PC-3 (cell line): Measurements from ENCODE around the gene ZNF491. TPM values are rescaled to one million over a fixed set of nuclear protein-coding genes. Genes with fewer than 3 reads are reported as not detected.
"Not testable (repeated sequence)": the region's sequence is repeated elsewhere in the genome, so short reads cannot be mapped to it uniquely, and the experiment has no call there.

Experiments used
- ATAC-seq: fragments of 200-7000 bp; cut with Tn5 transposase; 2 replicates; pipeline ENCODE4 v1.9.1; 2020; ENCODE audit warnings: mild to moderate bottlenecking, moderate library complexity
- BruUV-seq: library from RNA; stranded (reverse); fragments of 400-500 nt; replicated peaks from 2 replicates; lab custom pipeline; 2021; lab: Mats Ljungman, UMichigan
- CTCF ChIA-PET: fragments of 300-600 bp; sonication (Branson Sonifier 250); formaldehyde crosslinking; loops from one replicate; lab custom pipeline; 2022; ENCODE audit warnings: antibody characterized with exemption; lab: Charles Lee
- POLR2A ChIA-PET: fragments of 300-600 bp; sonication (Branson Sonifier 250); formaldehyde crosslinking; loops from one replicate; lab custom pipeline; 2022; ENCODE audit warnings: antibody characterized with exemption; ENCODE audit not compliant: unreplicated experiment; lab: Charles Lee
- DNase-seq: peaks from one replicate; pipeline ENCODE4 v3.0.0-alpha.2; 2015
- H2AFZ ChIP-seq: fragments of 300-600 bp; sonication (generic); 2 replicates; pipeline ENCODE4 v1.6.0; 2016; ENCODE audit warnings: antibody characterized with exemption, low read length
- H3F3A ChIP-seq: fragments of 300-600 bp; sonication (generic); one replicate; pipeline ENCODE4 v1.6.0; 2017; ENCODE audit warnings: antibody characterized with exemption, low read length, control low read depth, mild to moderate bottlenecking; ENCODE audit not compliant: unreplicated experiment
- H3K27ac ChIP-seq: fragments of 300-600 bp; sonication (generic); 2 replicates; pipeline ENCODE4 v1.5.1; 2016; ENCODE audit warnings: mild to moderate bottlenecking, low read length
- H3K27me3 ChIP-seq: fragments of 300-600 bp; sonication (generic); 2 replicates; pipeline ENCODE4 v1.6.1; 2016; ENCODE audit warnings: low read length, mixed read lengths
- H3K36me3 ChIP-seq: fragments of 300-600 bp; sonication (generic); 2 replicates; pipeline ENCODE4 v1.6.1; 2016; ENCODE audit warnings: low read depth, mixed run types, low read length, mixed read lengths
- H3K4me1 ChIP-seq: fragments of 300-600 bp; sonication (generic); 2 replicates; pipeline ENCODE4 v1.5.1; 2016; ENCODE audit warnings: low read length; ENCODE audit not compliant: insufficient read depth
- H3K4me2 ChIP-seq: fragments of 300-600 bp; sonication (generic); 2 replicates; pipeline ENCODE4 v1.6.0; 2016; ENCODE audit warnings: low read length
- H3K4me3 ChIP-seq: fragments of 300-600 bp; sonication (generic); 2 replicates; pipeline ENCODE4 v1.5.1; 2016; ENCODE audit warnings: mild to moderate bottlenecking, low read length, mixed read lengths
- H3K79me2 ChIP-seq: fragments of 300-600 bp; sonication (generic); 2 replicates; pipeline ENCODE4 v1.6.1; 2017; ENCODE audit warnings: low read length, mixed read lengths
- H3K9ac ChIP-seq: fragments of 300-600 bp; sonication (generic); 2 replicates; pipeline ENCODE4 v1.6.0; 2016; ENCODE audit warnings: mild to moderate bottlenecking, low read length
- H3K9me2 ChIP-seq: fragments of 300-600 bp; sonication (generic); replicated peaks from 2 replicates; pipeline ENCODE4 v1.6.1; 2016; ENCODE audit warnings: mixed run types, low read length, mixed read lengths
- H3K9me3 ChIP-seq: fragments of 300-600 bp; sonication (generic); 2 replicates; pipeline ENCODE4 v1.6.1; 2016; ENCODE audit warnings: low read length, mixed read lengths
- H4K20me1 ChIP-seq: fragments of 300-600 bp; sonication (generic); 2 replicates; pipeline ENCODE4 v1.6.1; 2016; ENCODE audit warnings: low read length, mixed read lengths
- EZH2 ChIP-seq: fragments of 300-600 bp; sonication (generic); IDR thresholded peaks from one replicate; pipeline ENCODE4 v1.6.1; 2017; ENCODE audit warnings: antibody characterized with exemption, mild to moderate bottlenecking, low read length; ENCODE audit not compliant: unreplicated experiment
- EZH2phosphoT487 ChIP-seq: fragments of 300-600 bp; sonication (generic); IDR thresholded peaks from 2 replicates; pipeline ENCODE4 v1.6.1; 2018; ENCODE audit warnings: mild to moderate bottlenecking, antibody characterized with exemption, low read length, borderline replicate concordance
- intact Hi-C: fragments of 100-400 bp; cut with micrococcal nuclease; formaldehyde crosslinking; loops from 2 replicates; pipeline ENCODE4 v1.9.0; 2023
- total RNA-seq: library from RNA; depleted of rRNA; stranded (reverse); fragments of >200 nt; gene quantifications from 2 replicates; pipeline ENCODE4 v1.2.3, GENCODE V29; 2014
- TF ChIP-seq, protein P1 (sequence below): fragments of 300-600 bp; sonication (generic); conservative IDR thresholded peaks from 2 replicates; pipeline ENCODE4 v1.5.1; 2017; ENCODE audit warnings: antibody characterized with exemption, low read depth, mild to moderate bottlenecking, low read length

ZNF491 gene
- total RNA-seq, 1 experiment from 2014 or later = 0.47 TPM

DNA sequence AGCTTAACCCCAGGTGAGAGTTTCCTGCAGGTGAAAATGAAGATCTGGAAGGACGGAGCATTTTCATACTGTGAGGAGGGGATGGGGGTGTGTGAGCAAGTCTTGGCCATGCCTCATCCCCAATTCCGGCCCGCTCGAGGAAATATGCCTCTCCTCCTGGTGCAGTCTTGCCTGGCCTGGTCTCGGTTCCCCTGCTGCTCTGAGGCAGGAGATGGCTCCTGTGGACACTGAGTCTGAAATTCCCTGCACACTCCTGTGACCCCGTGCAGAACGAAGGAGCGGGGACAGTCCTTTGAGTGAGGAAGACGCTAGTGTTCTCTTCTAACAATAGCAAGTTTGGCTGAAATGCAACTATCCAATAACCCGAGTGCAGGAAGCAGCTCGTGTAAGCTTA, 49.9 kb downstream of the ZNF491 start:
- Histone ChIP-seq H3K4me3 (peak overlapping the region; percentile 69), H4K20me1 (no peaks in the 10 kb centered on the region), H3K36me3 (0 out of 2 replicates have a peak, but pooled peaks cover under 1% of the 10 kb centered on the region), H3K4me2 (peak overlapping the region; percentile 84), H3K9ac (no peak overlapping the region), H3F3A (no peaks in the 10 kb centered on the region), H3K79me2 (no peaks in the 10 kb centered on the region), H3K4me1 (no peaks in the 10 kb centered on the region), H3K9me2 (no peaks in the 10 kb centered on the region), H2AFZ (peak overlapping the region; percentile 87), H3K27me3 (no peaks in the 10 kb centered on the region), H3K9me3 (peaks cover under 1% of the 10 kb centered on the region; the same call in 1 of the 2 replicates), H3K27ac (no peak overlapping the region)
- ChIA-PET CTCF (no interaction called here), POLR2A (no interaction called here)
- BruUV-seq = no TSS peak
- ATAC-seq (no peak), DNase-seq (no peak)
- TF ChIP-seq, protein P1, sequence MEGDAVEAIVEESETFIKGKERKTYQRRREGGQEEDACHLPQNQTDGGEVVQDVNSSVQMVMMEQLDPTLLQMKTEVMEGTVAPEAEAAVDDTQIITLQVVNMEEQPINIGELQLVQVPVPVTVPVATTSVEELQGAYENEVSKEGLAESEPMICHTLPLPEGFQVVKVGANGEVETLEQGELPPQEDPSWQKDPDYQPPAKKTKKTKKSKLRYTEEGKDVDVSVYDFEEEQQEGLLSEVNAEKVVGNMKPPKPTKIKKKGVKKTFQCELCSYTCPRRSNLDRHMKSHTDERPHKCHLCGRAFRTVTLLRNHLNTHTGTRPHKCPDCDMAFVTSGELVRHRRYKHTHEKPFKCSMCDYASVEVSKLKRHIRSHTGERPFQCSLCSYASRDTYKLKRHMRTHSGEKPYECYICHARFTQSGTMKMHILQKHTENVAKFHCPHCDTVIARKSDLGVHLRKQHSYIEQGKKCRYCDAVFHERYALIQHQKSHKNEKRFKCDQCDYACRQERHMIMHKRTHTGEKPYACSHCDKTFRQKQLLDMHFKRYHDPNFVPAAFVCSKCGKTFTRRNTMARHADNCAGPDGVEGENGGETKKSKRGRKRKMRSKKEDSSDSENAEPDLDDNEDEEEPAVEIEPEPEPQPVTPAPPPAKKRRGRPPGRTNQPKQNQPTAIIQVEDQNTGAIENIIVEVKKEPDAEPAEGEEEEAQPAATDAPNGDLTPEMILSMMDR = no peak
- TF ChIP-seq EZH2 (no peak), EZH2phosphoT487 (no peak)
- intact Hi-C loops = no loop called here

DNA sequence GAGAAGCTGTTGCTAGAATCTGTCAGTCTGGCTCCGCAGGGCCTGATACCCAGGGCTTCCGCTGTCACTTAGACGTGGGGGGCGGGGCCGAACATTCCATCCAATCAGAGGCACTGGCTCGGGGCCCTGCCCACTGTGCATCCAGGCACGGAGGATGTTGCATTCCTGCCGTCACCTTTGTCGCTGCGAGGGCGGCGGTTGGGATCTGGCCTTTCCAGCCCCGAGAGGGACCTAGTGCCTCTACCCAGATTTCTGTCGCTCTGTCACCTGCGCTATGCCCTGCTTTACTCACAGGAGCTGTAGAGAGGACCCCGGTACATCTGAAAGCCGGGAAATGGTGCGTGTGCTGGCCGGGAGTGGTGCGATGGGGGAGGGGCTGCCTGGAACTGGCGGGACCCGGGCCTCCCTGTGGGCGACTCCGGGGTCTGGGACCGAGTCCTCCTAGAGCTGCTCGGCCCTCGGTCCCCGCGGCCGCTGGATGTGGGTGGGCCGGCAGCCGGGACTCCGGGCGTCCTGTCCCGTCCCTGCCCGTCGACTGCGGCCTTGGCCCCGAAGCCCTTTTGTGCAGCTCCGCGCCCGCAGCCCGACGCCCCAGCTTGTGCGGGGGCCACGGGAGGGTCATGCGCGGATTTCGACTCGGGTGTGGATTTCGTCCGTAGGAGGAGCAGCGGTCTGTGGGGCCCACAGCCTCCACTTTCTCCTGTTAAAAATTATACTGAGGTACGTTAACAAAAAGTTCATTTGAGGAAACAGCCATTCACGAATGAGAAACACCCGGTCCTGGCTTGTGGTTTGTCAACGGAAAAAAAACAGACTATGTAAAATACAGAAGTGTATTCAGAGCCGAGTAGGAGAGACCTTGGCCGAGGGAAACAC, 50.5 kb downstream of the ZNF491 start, which contains the start of gene ZNF439:
TSS of gene ZNF439 (plus strand) at position 133 of the 876 bp plus-strand sequence. CDS start at position 275, 142 bp downstream.
- peak within 1 kb of the TSS; percentile 84 for H3K4me2 ChIP-seq
- H3K9me2 ChIP-seq = no peaks in the 10 kb centered on the region

DNA sequence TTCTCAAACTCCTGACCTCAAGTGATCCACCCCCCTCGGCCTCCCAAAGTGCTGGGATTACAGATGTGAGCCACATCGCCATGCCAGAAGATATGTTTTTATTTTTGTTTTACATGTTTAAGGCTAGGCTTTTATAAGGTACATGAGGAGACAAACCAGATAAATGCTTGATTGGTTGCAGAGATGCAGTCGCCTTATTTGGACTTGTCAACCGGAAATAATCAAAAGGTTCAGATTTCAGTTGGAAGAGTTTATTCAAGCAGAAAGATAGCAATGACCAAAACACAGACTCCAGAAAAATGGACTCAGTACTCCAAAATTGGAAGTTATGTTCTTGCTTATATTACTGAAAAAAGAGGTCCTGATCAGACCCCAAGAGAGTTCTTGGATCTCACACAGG, 52.0 kb downstream of the ZNF491 start:
- intact Hi-C loops, CTCF ChIA-PET, H3K79me2 ChIP-seq, H3K27ac ChIP-seq, H3K4me1 ChIP-seq, H3K9me3 ChIP-seq, H4K20me1 ChIP-seq, H3K4me3 ChIP-seq, H3K9ac ChIP-seq, BruUV-seq, DNase-seq, POLR2A ChIA-PET, H3F3A ChIP-seq, ATAC-seq, H3K4me2 ChIP-seq, H3K27me3 ChIP-seq, H2AFZ ChIP-seq, H3K36me3 ChIP-seq, H3K9me2 ChIP-seq: not testable (repeated sequence)

More for the DNA sequence above, 50.5 kb downstream of the ZNF491 start, which contains the start of gene ZNF439:
- TSS peak; percentile 64 for BruUV-seq
- Histone ChIP-seq H3K9ac (no peak within 1 kb of the TSS; the same call in 1 of the 2 replicates), H3F3A (no peaks in the 10 kb centered on the region), H2AFZ (peak within 1 kb of the TSS; percentile 87), H3K79me2 (no peaks in the 10 kb centered on the region), H3K27me3 (no peaks in the 10 kb centered on the region), H3K27ac (no peak within 1 kb of the TSS), H3K4me1 (no peaks in the 10 kb centered on the region), H3K4me3 (peak within 1 kb of the TSS; percentile 69), H3K9me3 (peaks cover 6% of the 10 kb centered on the region; the same call in 1 of the 2 replicates), H3K36me3 (0 out of 2 replicates have a peak, but pooled peaks cover 3% of the 10 kb centered on the region), H4K20me1 (no peaks in the 10 kb centered on the region)
- intact Hi-C loops = no loop called here
- ATAC-seq (peak; percentile 97), DNase-seq (peak; percentile 83)
- CTCF ChIA-PET = no interaction called here
- TF ChIP-seq EZH2phosphoT487 (no peak), EZH2 (no peak)
- TF ChIP-seq, protein P1 = no peak
- POLR2A ChIA-PET = no interaction called here
